WTC11 (cell line): Measurements from ENCODE around the gene SPEF1.

Experiments used
- FOXP1 ChIP-seq: sonication (generic); formaldehyde crosslinking; IDR thresholded peaks from 2 replicates; pipeline ENCODE4 v1.8.0; 2022; ENCODE audit warnings: missing genetic modification reagents, mild to moderate bottlenecking, moderate library complexity, borderline replicate concordance
- KAT7 ChIP-seq: sonication (generic); formaldehyde crosslinking; IDR thresholded peaks from 2 replicates; pipeline ENCODE4 v1.8.1; 2023; ENCODE audit warnings: missing genetic modification reagents, mild to moderate bottlenecking, borderline replicate concordance
- SP1 ChIP-seq: sonication (generic); formaldehyde crosslinking; conservative IDR thresholded peaks from 2 replicates; pipeline ENCODE4 v1.8.1; 2022; ENCODE audit warnings: missing genetic modification reagents
- TF ChIP-seq, protein P1 (sequence below): sonication (generic); formaldehyde crosslinking; conservative IDR thresholded peaks from 2 replicates; pipeline ENCODE4 v1.8.1; 2022; ENCODE audit warnings: mild to moderate bottlenecking, missing genetic modification reagents
- TF ChIP-seq, protein P2 (sequence below): fragments of 200-600 bp; IDR thresholded peaks from 2 replicates; pipeline ENCODE4 v1.8.0; 2022; ENCODE audit warnings: antibody characterized with exemption
- TF ChIP-seq, protein P3 (sequence below): sonication (generic); formaldehyde crosslinking; IDR thresholded peaks from 2 replicates; pipeline ENCODE4 v1.8.1; 2023; ENCODE audit warnings: mild to moderate bottlenecking, missing genetic modification reagents
- TF ChIP-seq, protein P4 (sequence below): sonication (generic); formaldehyde crosslinking; IDR thresholded peaks from 2 replicates; pipeline ENCODE4 v1.8.0; 2022; ENCODE audit warnings: mild to moderate bottlenecking, missing genetic modification reagents
- TF ChIP-seq, protein P5 (sequence below): sonication (generic); formaldehyde crosslinking; IDR thresholded peaks from 2 replicates; pipeline ENCODE4 v1.8.0; 2022; ENCODE audit warnings: mild to moderate bottlenecking, missing genetic modification reagents
- TF ChIP-seq, protein P6 (sequence below): sonication (generic); formaldehyde crosslinking; IDR thresholded peaks from 2 replicates; pipeline ENCODE4 v1.8.0; 2023; ENCODE audit warnings: mild to moderate bottlenecking, missing genetic modification reagents
- TF ChIP-seq, protein P7 (sequence below): sonication (generic); formaldehyde crosslinking; IDR thresholded peaks from 2 replicates; pipeline ENCODE4 v1.8.1; 2022; ENCODE audit warnings: low read depth, missing genetic modification reagents, borderline replicate concordance
- TF ChIP-seq, protein P8 (sequence below): sonication (generic); formaldehyde crosslinking; IDR thresholded peaks from 2 replicates; pipeline ENCODE4 v1.8.1; 2023; ENCODE audit warnings: mild to moderate bottlenecking, missing genetic modification reagents, moderate library complexity

DNA sequence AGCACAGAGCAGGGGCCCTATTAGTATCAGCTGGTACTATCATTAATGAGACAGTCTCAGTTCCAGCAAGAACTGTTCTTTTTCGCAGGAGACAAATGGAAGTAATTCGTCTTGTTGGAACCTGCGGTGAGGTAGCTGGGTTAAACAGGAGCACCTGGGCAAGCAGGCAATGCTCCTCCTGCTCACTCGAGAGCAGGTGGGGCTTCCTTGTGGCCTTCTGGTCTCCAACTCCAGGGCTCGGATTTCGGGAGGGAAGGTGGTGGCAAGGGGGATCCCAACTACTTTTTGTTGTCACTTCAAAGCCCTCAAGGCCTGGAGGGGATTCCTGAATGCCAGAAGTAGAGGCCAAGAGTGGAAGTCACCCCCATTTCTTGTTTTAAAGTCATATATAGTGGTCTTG, 1.3 kb upstream of the SPEF1 start:
- TF ChIP-seq, protein P1, sequence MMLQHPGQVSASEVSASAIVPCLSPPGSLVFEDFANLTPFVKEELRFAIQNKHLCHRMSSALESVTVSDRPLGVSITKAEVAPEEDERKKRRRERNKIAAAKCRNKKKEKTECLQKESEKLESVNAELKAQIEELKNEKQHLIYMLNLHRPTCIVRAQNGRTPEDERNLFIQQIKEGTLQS (CRISPR knock-in tag), result no peak
- TF ChIP-seq, protein P2, sequence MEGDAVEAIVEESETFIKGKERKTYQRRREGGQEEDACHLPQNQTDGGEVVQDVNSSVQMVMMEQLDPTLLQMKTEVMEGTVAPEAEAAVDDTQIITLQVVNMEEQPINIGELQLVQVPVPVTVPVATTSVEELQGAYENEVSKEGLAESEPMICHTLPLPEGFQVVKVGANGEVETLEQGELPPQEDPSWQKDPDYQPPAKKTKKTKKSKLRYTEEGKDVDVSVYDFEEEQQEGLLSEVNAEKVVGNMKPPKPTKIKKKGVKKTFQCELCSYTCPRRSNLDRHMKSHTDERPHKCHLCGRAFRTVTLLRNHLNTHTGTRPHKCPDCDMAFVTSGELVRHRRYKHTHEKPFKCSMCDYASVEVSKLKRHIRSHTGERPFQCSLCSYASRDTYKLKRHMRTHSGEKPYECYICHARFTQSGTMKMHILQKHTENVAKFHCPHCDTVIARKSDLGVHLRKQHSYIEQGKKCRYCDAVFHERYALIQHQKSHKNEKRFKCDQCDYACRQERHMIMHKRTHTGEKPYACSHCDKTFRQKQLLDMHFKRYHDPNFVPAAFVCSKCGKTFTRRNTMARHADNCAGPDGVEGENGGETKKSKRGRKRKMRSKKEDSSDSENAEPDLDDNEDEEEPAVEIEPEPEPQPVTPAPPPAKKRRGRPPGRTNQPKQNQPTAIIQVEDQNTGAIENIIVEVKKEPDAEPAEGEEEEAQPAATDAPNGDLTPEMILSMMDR, result no peak
- TF ChIP-seq, protein P3, sequence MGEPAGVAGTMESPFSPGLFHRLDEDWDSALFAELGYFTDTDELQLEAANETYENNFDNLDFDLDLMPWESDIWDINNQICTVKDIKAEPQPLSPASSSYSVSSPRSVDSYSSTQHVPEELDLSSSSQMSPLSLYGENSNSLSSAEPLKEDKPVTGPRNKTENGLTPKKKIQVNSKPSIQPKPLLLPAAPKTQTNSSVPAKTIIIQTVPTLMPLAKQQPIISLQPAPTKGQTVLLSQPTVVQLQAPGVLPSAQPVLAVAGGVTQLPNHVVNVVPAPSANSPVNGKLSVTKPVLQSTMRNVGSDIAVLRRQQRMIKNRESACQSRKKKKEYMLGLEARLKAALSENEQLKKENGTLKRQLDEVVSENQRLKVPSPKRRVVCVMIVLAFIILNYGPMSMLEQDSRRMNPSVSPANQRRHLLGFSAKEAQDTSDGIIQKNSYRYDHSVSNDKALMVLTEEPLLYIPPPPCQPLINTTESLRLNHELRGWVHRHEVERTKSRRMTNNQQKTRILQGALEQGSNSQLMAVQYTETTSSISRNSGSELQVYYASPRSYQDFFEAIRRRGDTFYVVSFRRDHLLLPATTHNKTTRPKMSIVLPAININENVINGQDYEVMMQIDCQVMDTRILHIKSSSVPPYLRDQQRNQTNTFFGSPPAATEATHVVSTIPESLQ, result no peak
- TF ChIP-seq, protein P4, sequence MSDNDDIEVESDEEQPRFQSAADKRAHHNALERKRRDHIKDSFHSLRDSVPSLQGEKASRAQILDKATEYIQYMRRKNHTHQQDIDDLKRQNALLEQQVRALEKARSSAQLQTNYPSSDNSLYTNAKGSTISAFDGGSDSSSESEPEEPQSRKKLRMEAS (CRISPR knock-in tag), result no peak
- no peak for TF ChIP-seq FOXP1 (CRISPR knock-in tag)
- TF ChIP-seq, protein P5, sequence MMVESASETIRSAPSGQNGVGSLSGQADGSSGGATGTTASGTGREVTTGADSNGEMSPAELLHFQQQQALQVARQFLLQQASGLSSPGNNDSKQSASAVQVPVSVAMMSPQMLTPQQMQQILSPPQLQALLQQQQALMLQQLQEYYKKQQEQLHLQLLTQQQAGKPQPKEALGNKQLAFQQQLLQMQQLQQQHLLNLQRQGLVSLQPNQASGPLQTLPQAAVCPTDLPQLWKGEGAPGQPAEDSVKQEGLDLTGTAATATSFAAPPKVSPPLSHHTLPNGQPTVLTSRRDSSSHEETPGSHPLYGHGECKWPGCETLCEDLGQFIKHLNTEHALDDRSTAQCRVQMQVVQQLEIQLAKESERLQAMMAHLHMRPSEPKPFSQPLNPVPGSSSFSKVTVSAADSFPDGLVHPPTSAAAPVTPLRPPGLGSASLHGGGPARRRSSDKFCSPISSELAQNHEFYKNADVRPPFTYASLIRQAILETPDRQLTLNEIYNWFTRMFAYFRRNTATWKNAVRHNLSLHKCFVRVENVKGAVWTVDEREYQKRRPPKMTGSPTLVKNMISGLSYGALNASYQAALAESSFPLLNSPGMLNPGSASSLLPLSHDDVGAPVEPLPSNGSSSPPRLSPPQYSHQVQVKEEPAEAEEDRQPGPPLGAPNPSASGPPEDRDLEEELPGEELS (CRISPR knock-in tag), result no peak
- no peak for TF ChIP-seq SP1 (CRISPR knock-in tag)
- TF ChIP-seq, protein P6, sequence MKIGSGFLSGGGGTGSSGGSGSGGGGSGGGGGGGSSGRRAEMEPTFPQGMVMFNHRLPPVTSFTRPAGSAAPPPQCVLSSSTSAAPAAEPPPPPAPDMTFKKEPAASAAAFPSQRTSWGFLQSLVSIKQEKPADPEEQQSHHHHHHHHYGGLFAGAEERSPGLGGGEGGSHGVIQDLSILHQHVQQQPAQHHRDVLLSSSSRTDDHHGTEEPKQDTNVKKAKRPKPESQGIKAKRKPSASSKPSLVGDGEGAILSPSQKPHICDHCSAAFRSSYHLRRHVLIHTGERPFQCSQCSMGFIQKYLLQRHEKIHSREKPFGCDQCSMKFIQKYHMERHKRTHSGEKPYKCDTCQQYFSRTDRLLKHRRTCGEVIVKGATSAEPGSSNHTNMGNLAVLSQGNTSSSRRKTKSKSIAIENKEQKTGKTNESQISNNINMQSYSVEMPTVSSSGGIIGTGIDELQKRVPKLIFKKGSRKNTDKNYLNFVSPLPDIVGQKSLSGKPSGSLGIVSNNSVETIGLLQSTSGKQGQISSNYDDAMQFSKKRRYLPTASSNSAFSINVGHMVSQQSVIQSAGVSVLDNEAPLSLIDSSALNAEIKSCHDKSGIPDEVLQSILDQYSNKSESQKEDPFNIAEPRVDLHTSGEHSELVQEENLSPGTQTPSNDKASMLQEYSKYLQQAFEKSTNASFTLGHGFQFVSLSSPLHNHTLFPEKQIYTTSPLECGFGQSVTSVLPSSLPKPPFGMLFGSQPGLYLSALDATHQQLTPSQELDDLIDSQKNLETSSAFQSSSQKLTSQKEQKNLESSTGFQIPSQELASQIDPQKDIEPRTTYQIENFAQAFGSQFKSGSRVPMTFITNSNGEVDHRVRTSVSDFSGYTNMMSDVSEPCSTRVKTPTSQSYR (CRISPR knock-in tag), result no peak
- TF ChIP-seq KAT7 (CRISPR knock-in tag), result no peak
- TF ChIP-seq, protein P7, sequence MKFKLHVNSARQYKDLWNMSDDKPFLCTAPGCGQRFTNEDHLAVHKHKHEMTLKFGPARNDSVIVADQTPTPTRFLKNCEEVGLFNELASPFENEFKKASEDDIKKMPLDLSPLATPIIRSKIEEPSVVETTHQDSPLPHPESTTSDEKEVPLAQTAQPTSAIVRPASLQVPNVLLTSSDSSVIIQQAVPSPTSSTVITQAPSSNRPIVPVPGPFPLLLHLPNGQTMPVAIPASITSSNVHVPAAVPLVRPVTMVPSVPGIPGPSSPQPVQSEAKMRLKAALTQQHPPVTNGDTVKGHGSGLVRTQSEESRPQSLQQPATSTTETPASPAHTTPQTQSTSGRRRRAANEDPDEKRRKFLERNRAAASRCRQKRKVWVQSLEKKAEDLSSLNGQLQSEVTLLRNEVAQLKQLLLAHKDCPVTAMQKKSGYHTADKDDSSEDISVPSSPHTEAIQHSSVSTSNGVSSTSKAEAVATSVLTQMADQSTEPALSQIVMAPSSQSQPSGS, result no peak
- TF ChIP-seq, protein P8, sequence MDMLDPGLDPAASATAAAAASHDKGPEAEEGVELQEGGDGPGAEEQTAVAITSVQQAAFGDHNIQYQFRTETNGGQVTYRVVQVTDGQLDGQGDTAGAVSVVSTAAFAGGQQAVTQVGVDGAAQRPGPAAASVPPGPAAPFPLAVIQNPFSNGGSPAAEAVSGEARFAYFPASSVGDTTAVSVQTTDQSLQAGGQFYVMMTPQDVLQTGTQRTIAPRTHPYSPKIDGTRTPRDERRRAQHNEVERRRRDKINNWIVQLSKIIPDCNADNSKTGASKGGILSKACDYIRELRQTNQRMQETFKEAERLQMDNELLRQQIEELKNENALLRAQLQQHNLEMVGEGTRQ (CRISPR knock-in tag), result no peak
